Dedifferentiated amniotic fluid mesenchymal stem cell (primary cell): ENCODE results near the gene CFAP90.

ENCODE experiments used
- DNase-seq: peaks from one replicate; pipeline ENCODE4 v3.0.0-alpha.2; 2016; ENCODE audit errors: extremely low spot score

The CFAP90 gene

GRCh38 chr5:7822449-7822848, 28.5 kb downstream of the CFAP90 start:
- no peak for DNase-seq

GRCh38 chr5:7816535-7816901, 34.4 kb downstream of the CFAP90 start:
- DNase-seq = no peak

GRCh38 chr5:7815892-7816534, 34.9 kb downstream of the CFAP90 start:
- DNase-seq = no peak

GRCh38 chr5:7814816-7815215, 36.1 kb downstream of the CFAP90 start:
- DNase-seq = no peak

- no peak for DNase-seq
Measured at GRCh38 chr5:7813576-7813975, 37.4 kb downstream of the CFAP90 start.

GRCh38 chr5:7813007-7813406, 37.9 kb downstream of the CFAP90 start:
- no peak for DNase-seq

- no peak for DNase-seq
Measured at GRCh38 chr5:7811715-7812114, 39.2 kb downstream of the CFAP90 start.

GRCh38 chr5:7808998-7809397, 41.9 kb downstream of the CFAP90 start:
- DNase-seq = no peak

- no peak for DNase-seq
Measured at GRCh38 chr5:7805379-7805778, 45.6 kb downstream of the CFAP90 start.

GRCh38 chr5:7803937-7804336, 47.0 kb downstream of the CFAP90 start:
- DNase-seq = no peak

GRCh38 chr5:7802855-7803254, 48.1 kb downstream of the CFAP90 start:
- no peak for DNase-seq

- DNase-seq = no peak
Measured at GRCh38 chr5:7801891-7802614, 48.9 kb downstream of the CFAP90 start.

GRCh38 chr5:7795306-7795705, 55.6 kb downstream of the CFAP90 start:
- DNase-seq = no peak

GRCh38 chr5:7794823-7795222, 56.1 kb downstream of the CFAP90 start:
- no peak for DNase-seq

GRCh38 chr5:7794311-7794710, 56.6 kb downstream of the CFAP90 start:
- DNase-seq = no peak

- DNase-seq = no peak
Measured at GRCh38 chr5:7793895-7794294, 57.0 kb downstream of the CFAP90 start.

GRCh38 chr5:7789567-7789966, 61.4 kb downstream of the CFAP90 start:
- no peak for DNase-seq

GRCh38 chr5:7787770-7788169, 63.2 kb downstream of the CFAP90 start:
- no peak for DNase-seq

GRCh38 chr5:7784683-7785380, 66.1 kb downstream of the CFAP90 start:
- DNase-seq = no peak

- DNase-seq = no peak
Measured at GRCh38 chr5:7781899-7782298, 69.0 kb downstream of the CFAP90 start.
